Measurements from ENCODE around the gene FGD2.

The FGD2 gene

DNA sequence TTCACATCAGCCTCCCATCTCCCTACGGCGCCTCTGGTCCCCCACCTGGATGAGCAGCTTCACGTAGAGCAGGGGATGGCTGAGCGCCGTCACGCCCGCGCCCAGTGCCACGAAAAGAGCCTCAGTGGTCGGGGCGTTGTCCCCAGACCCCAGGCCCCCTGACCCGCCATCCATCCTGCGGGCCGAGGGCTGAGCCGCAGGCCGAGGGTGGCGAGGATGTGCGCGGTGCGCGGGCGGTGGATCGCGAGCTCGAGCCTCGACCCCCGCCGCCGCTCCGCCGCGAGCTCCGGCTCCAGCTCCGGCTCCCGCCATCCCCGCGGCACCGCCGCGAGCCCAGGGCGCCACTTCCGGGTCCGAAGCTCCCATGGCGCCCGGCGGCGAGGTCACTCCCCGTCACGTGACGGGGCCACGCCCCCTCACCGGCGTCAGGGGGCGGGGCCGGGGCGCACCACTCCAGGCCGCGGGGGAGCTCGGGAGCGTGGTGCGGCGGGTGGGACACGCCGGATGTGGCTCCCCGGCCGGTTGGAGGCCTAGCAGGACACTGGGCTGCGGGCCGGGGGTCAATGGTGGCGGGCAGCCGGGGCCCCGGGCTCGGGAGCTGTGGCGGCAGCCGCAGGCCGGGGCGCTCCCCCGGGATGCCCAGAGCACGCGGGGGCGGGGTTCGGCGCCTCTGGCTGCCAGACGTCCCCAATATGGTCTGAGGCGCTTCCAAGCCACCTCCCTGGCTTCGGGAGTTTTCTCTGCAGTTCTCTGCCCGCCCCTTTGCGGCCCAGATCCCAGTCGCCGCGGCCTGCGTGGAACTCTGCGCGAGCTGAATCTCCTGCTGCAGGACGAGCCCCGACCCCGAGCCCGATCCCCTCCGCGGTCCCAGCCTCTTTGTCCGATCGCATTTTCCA lies 19.4 kb upstream of the FGD2 start, which contains the start of gene MTCH1:
Gene MTCH1, minus strand, starts transcription at position 389 of the 896 bp plus-strand sequence. Its CDS starts 23 bp downstream, at position 366.
- ChIA-PET CTCF (interaction anchor here (0.6 to 5.1 kb wide), 5 partner anchors 33 to 225 kb away, joined by 3 to 41 read pairs (median 3); no protein-coding TSS in a partner anchor), POLR2A (interaction anchor here (0.5 to 1.8 kb wide), 34 partner anchors 10 to 406 kb away, joined by 3 to 20 read pairs (median 4); partner anchors contain the start of genes C6orf89, CDKN1A, PIM1 and PPIL1)
- Histone ChIP-seq H3K27ac (ENCODE audit: extremely low read depth, low read depth, low read length) (peak within 1 kb of the TSS; percentile 92), H3K36me3 (ENCODE audit: control insufficient read depth in 2 of 2, insufficient read depth in 1 of 2, low read length in 2 of 2) (peaks cover 0 to 13% of the 10 kb centered on the region in 2 experiments; a peak in 2 of 3 replicates), H3K4me3 (ENCODE audit: low read depth, low read length) (peak within 1 kb of the TSS; percentile 77), H3K9me3 (ENCODE audit: control insufficient read depth, insufficient read depth, low read depth, low read length) (no peaks in the 10 kb centered on the region), H3K4me1 (ENCODE audit: control insufficient read depth, insufficient read depth, low read length) (peaks cover 12% of the 10 kb centered on the region)
- peak; percentile 34; the same call in 1 of the 2 replicates for TF ChIP-seq KLF7 (tag by site-specific recombination; IDR thresholded peaks at IDR 0.05; ENCODE audit: borderline replicate concordance)
- TF ChIP-seq ZNF248 (tag by site-specific recombination; IDR thresholded peaks at IDR 0.05) = no peak
- TF ChIP-seq, protein P1, sequence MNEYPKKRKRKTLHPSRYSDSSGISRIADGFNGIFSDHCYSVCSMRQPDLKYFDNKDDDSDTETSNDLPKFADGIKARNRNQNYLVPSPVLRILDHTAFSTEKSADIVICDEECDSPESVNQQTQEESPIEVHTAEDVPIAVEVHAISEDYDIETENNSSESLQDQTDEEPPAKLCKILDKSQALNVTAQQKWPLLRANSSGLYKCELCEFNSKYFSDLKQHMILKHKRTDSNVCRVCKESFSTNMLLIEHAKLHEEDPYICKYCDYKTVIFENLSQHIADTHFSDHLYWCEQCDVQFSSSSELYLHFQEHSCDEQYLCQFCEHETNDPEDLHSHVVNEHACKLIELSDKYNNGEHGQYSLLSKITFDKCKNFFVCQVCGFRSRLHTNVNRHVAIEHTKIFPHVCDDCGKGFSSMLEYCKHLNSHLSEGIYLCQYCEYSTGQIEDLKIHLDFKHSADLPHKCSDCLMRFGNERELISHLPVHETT (tag by site-specific recombination; IDR thresholded peaks at IDR 0.05) = no peak
- TF ChIP-seq, protein P2, sequence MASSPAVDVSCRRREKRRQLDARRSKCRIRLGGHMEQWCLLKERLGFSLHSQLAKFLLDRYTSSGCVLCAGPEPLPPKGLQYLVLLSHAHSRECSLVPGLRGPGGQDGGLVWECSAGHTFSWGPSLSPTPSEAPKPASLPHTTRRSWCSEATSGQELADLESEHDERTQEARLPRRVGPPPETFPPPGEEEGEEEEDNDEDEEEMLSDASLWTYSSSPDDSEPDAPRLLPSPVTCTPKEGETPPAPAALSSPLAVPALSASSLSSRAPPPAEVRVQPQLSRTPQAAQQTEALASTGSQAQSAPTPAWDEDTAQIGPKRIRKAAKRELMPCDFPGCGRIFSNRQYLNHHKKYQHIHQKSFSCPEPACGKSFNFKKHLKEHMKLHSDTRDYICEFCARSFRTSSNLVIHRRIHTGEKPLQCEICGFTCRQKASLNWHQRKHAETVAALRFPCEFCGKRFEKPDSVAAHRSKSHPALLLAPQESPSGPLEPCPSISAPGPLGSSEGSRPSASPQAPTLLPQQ (tag by site-specific recombination; IDR thresholded peaks at IDR 0.05) = peak; percentile 46; the same call in 1 of the 2 replicates
- TF ChIP-seq, protein P3, sequence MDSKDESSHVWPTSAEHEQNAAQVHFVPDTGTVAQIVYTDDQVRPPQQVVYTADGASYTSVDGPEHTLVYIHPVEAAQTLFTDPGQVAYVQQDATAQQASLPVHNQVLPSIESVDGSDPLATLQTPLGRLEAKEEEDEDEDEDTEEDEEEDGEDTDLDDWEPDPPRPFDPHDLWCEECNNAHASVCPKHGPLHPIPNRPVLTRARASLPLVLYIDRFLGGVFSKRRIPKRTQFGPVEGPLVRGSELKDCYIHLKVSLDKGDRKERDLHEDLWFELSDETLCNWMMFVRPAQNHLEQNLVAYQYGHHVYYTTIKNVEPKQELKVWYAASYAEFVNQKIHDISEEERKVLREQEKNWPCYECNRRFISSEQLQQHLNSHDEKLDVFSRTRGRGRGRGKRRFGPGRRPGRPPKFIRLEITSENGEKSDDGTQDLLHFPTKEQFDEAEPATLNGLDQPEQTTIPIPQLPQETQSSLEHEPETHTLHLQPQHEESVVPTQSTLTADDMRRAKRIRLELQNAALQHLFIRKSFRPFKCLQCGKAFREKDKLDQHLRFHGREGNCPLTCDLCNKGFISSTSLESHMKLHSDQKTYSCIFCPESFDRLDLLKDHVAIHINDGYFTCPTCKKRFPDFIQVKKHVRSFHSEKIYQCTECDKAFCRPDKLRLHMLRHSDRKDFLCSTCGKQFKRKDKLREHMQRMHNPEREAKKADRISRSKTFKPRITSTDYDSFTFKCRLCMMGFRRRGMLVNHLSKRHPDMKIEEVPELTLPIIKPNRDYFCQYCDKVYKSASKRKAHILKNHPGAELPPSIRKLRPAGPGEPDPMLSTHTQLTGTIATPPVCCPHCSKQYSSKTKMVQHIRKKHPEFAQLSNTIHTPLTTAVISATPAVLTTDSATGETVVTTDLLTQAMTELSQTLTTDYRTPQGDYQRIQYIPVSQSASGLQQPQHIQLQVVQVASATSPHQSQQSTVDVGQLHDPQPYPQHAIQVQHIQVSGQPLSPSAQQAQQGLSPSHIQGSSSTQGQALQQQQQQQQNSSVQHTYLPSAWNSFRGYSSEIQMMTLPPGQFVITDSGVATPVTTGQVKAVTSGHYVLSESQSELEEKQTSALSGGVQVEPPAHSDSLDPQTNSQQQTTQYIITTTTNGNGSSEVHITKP (tag by site-specific recombination; IDR thresholded peaks at IDR 0.05) = peak; percentile 97
- peak; percentile 69; the same call in 1 of the 2 replicates for TF ChIP-seq HOXC10 (CRISPR knock-in tag; IDR thresholded peaks at IDR 0.05)
- TF ChIP-seq SP2 (tag by site-specific recombination; IDR thresholded peaks at IDR 0.05) = peak; percentile 43
- TF ChIP-seq, protein P4, sequence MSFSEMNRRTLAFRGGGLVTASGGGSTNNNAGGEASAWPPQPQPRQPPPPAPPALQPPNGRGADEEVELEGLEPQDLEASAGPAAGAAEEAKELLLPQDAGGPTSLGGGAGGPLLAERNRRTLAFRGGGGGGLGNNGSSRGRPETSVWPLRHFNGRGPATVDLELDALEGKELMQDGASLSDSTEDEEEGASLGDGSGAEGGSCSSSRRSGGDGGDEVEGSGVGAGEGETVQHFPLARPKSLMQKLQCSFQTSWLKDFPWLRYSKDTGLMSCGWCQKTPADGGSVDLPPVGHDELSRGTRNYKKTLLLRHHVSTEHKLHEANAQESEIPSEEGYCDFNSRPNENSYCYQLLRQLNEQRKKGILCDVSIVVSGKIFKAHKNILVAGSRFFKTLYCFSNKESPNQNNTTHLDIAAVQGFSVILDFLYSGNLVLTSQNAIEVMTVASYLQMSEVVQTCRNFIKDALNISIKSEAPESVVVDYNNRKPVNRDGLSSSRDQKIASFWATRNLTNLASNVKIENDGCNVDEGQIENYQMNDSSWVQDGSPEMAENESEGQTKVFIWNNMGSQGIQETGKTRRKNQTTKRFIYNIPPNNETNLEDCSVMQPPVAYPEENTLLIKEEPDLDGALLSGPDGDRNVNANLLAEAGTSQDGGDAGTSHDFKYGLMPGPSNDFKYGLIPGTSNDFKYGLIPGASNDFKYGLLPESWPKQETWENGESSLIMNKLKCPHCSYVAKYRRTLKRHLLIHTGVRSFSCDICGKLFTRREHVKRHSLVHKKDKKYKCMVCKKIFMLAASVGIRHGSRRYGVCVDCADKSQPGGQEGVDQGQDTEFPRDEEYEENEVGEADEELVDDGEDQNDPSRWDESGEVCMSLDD (tag by site-specific recombination; IDR thresholded peaks at IDR 0.05) = 0 out of 2 replicates have a peak, but pooled peaks have one; percentile 41
- TF ChIP-seq MYNN (tag by site-specific recombination; IDR thresholded peaks at IDR 0.05; ENCODE audit: borderline replicate concordance) = no peak
- peak; percentile 83 for TF ChIP-seq GLIS2 (tag by site-specific recombination; IDR thresholded peaks at IDR 0.05)
- TF ChIP-seq, protein P5, sequence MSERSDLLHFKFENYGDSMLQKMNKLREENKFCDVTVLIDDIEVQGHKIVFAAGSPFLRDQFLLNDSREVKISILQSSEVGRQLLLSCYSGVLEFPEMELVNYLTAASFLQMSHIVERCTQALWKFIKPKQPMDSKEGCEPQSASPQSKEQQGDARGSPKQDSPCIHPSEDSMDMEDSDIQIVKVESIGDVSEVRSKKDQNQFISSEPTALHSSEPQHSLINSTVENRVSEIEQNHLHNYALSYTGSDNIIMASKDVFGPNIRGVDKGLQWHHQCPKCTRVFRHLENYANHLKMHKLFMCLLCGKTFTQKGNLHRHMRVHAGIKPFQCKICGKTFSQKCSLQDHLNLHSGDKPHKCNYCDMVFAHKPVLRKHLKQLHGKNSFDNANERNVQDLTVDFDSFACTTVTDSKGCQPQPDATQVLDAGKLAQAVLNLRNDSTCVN (tag by site-specific recombination; optimal IDR thresholded peaks at IDR 0.05) = peak; percentile 72
- TF ChIP-seq, protein P6, sequence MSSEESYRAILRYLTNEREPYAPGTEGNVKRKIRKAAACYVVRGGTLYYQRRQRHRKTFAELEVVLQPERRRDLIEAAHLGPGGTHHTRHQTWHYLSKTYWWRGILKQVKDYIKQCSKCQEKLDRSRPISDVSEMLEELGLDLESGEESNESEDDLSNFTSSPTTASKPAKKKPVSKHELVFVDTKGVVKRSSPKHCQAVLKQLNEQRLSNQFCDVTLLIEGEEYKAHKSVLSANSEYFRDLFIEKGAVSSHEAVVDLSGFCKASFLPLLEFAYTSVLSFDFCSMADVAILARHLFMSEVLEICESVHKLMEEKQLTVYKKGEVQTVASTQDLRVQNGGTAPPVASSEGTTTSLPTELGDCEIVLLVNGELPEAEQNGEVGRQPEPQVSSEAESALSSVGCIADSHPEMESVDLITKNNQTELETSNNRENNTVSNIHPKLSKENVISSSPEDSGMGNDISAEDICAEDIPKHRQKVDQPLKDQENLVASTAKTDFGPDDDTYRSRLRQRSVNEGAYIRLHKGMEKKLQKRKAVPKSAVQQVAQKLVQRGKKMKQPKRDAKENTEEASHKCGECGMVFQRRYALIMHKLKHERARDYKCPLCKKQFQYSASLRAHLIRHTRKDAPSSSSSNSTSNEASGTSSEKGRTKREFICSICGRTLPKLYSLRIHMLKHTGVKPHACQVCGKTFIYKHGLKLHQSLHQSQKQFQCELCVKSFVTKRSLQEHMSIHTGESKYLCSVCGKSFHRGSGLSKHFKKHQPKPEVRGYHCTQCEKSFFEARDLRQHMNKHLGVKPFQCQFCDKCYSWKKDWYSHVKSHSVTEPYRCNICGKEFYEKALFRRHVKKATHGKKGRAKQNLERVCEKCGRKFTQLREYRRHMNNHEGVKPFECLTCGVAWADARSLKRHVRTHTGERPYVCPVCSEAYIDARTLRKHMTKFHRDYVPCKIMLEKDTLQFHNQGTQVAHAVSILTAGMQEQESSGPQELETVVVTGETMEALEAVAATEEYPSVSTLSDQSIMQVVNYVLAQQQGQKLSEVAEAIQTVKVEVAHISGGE (tag by site-specific recombination; conservative IDR thresholded peaks at IDR 0.05; ENCODE audit: low read depth) = peak; percentile 51
- TF ChIP-seq, protein P7, sequence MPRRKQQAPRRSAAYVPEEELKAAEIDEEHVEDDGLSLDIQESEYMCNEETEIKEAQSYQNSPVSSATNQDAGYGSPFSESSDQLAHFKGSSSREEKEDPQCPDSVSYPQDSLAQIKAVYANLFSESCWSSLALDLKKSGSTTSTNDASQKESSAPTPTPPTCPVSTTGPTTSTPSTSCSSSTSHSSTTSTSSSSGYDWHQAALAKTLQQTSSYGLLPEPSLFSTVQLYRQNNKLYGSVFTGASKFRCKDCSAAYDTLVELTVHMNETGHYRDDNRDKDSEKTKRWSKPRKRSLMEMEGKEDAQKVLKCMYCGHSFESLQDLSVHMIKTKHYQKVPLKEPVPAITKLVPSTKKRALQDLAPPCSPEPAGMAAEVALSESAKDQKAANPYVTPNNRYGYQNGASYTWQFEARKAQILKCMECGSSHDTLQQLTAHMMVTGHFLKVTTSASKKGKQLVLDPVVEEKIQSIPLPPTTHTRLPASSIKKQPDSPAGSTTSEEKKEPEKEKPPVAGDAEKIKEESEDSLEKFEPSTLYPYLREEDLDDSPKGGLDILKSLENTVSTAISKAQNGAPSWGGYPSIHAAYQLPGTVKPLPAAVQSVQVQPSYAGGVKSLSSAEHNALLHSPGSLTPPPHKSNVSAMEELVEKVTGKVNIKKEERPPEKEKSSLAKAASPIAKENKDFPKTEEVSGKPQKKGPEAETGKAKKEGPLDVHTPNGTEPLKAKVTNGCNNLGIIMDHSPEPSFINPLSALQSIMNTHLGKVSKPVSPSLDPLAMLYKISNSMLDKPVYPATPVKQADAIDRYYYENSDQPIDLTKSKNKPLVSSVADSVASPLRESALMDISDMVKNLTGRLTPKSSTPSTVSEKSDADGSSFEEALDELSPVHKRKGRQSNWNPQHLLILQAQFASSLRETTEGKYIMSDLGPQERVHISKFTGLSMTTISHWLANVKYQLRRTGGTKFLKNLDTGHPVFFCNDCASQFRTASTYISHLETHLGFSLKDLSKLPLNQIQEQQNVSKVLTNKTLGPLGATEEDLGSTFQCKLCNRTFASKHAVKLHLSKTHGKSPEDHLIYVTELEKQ (tag by site-specific recombination; IDR thresholded peaks at IDR 0.05; ENCODE audit: borderline replicate concordance) = no peak
- TF ChIP-seq ZSCAN30 (tag by site-specific recombination; IDR thresholded peaks at IDR 0.05) = peak; percentile 93
- TF ChIP-seq ZNF341 (tag by site-specific recombination; IDR thresholded peaks at IDR 0.05; ENCODE audit: low read depth) = peak; percentile 99
- 0 out of 2 replicates have a peak, but pooled peaks have one; percentile 33 for TF ChIP-seq ZNF501 (tag by site-specific recombination; IDR thresholded peaks at IDR 0.05)

All from HEK293 (cell line).